GM12892 (cell line): Measurements from ENCODE around the gene PHPT1.

Experiments
- DNase-seq: peaks from one replicate; pipeline ENCODE4 v3.0.0; 2011; ENCODE audit not compliant: insufficient read length
- FAIRE-seq: peaks from 2 replicates; lab custom pipeline; 2011; peaks lifted over from hg19 to GRCh38; lab: Jason Lieb, UNC
- POLR2A ChIP-seq: IDR thresholded peaks from 2 replicates; pipeline ENCODE4 v1.6.1; 2011; ENCODE audit warnings: low read depth, low read length, control low read depth
- POLR2AphosphoS5 ChIP-seq: IDR thresholded peaks from 2 replicates; pipeline ENCODE4 v1.6.1; 2011; ENCODE audit warnings: low read depth, low read length, control low read depth
- TAF1 ChIP-seq: IDR thresholded peaks from 2 replicates; pipeline ENCODE4 v1.6.1; 2011; ENCODE audit warnings: low read depth, mild to moderate bottlenecking, control low read depth, low read length, borderline replicate concordance

PHPT1 gene

GRCh38 chr9:136885950-136886578 lies 36.9 kb downstream of the PHPT1 start, which contains the start of gene TRAF2:
Gene TRAF2 (plus strand): TSS chr9:136886516. CDS start chr9:136898741, 12,225 bp downstream.
- FAIRE-seq = peak; percentile 94
- TF ChIP-seq TAF1 = peak; percentile 54; the same call in 1 of the 2 replicates
- peak; percentile 87 for TF ChIP-seq POLR2AphosphoS5
- TF ChIP-seq POLR2A = peak; percentile 92
- DNase-seq = peak; percentile 100

GRCh38 chr9:136886610-136887597 lies 37.7 kb downstream of the PHPT1 start:
- no peak for TF ChIP-seq POLR2AphosphoS5
- TF ChIP-seq POLR2A = peak; percentile 52; the same call in 1 of the 2 replicates
- TF ChIP-seq TAF1 = 0 out of 2 replicates have a peak, but pooled peaks have one; percentile 11
- FAIRE-seq = peak; percentile 79

GRCh38 chr9:136888454-136888853 lies 39.2 kb downstream of the PHPT1 start:
- DNase-seq (no peak), FAIRE-seq (no peak)
- TF ChIP-seq POLR2AphosphoS5 (no peak), POLR2A (no peak), TAF1 (no peak)

More at GRCh38 chr9:136886610-136887597, 37.7 kb downstream of the PHPT1 start:
- peak; percentile 85 for DNase-seq

- TF ChIP-seq TAF1 = no peak
- TF ChIP-seq POLR2A = no peak
- TF ChIP-seq POLR2AphosphoS5 = no peak
- FAIRE-seq (no peak), DNase-seq (no peak)
Observed at GRCh38 chr9:136889858-136890257, 40.6 kb downstream of the PHPT1 start.

DNA sequence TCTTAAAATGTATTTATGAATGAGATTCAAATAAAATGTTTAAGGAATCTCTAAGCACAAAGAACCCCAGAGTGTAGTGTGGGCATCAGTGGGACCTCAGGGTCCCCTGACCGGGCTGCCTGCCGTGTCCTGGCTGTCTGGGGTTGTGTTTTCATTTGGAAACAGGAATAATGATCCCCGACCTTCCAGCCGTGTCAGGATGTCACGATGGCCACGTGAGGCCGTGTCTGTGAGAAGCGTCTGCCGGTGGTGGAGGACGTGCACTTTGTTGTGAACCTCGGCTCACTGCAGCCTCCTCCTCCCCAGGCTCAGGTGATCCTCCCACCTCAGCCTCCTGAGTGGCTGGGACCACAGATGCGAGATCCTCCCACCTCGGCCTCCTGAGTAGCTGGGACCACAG lies 41.5 kb downstream of the PHPT1 start:
- no peak for TF ChIP-seq TAF1
- TF ChIP-seq POLR2AphosphoS5 = no peak
- TF ChIP-seq POLR2A = no peak
- no peak for FAIRE-seq
- DNase-seq = no peak

DNA sequence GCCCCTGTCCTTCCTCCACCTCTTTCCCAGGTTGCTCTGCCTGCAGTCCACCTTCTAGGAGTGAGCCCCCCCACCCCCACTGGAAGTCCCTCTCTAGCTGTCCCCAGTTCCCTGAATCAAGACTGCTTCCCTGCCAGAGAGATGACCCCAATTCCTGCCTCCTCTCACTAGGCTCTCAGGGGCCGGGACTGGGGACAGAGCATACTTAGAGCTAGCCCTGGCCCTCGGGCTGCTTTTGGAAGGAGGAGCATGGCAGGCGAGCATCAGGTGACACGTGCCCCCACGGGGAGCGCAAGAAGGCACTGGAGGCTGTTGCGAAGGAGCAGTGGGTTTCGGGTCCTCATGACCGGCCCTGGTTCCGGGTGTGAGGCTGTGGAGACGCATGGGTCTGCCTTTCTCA lies 46.8 kb downstream of the PHPT1 start:
- FAIRE-seq (no peak), DNase-seq (no peak)

DNA sequence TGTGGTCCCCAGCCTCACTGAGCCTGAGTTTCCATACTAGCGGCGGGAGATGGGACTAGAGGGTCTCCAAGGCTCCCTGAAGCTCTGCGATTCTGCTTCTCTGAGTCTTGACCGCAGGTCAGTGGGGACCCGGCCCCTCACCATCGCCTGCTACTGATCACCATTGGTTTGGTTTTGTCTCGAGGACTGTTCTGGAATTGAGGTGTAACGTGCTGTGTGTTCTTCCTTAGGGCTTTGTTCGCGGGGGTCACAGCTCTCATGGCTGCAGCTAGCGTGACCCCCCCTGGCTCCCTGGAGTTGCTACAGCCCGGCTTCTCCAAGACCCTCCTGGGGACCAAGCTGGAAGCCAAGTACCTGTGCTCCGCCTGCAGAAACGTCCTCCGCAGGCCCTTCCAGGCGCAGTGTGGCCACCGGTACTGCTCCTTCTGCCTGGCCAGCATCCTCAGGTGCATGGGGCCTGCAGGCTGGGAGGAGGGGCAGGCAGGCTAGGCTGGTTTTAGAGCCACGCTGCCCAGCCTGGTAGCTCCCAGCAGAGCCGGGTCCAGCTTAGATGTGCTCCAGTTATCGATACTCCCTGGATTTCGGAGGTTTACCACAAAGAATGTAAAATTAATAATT lies 49.4 kb downstream of the PHPT1 start:
- DNase-seq = no peak
- no peak for TF ChIP-seq POLR2AphosphoS5
- no peak for TF ChIP-seq TAF1
- no peak for TF ChIP-seq POLR2A
- FAIRE-seq = no peak

More for the DNA sequence above, 46.8 kb downstream of the PHPT1 start:
- TF ChIP-seq POLR2AphosphoS5 (no peak), TAF1 (no peak), POLR2A (no peak)

DNA sequence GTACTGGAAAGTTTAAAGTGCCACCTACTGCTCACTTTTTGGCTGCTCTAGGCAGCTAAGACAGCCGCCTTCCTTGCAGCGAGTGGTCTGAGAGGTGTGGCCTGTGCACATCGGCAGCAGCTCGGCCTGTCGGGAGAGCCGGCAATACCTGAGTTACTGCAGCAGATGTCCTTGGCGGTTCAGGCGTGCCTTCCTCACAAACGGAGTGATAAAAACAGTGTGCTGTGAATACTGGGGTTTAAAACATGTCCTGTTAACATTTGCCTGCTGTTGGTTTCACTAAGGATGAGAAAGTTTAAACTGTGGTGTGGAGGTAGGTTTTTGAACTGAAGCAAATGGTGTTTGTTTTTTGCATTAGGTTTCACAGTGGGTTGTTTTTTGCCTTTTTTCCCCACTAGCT lies 50.0 kb downstream of the PHPT1 start:
- peak; percentile 70 for DNase-seq
- TF ChIP-seq POLR2A = no peak
- no peak for TF ChIP-seq TAF1
- TF ChIP-seq POLR2AphosphoS5 = no peak
- FAIRE-seq = peak; percentile 84

DNA sequence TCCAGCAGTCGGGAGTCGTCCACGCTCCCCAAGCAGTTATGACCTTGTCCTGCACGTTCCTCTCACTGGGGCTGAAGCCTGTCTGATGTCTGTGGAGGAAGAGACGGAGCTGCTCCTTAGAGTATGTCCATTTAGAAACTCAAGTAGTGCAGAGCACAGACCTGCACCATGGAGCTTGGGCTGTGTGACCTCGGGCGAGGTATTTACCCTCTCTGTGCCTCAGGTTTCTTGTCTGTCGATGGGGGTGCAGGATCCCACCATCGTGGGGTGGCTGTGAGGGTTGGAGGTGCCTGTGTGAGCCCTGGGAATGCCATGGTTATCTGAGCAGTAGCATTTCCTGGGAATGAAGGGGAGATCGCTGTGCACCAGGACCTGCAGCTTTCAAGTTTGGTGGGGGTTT lies 51.3 kb downstream of the PHPT1 start:
- TF ChIP-seq POLR2AphosphoS5 (no peak), TAF1 (no peak), POLR2A (no peak)
- FAIRE-seq = no peak

More for the DNA sequence above, 51.3 kb downstream of the PHPT1 start:
- DNase-seq = no peak
